ENCODE measurements around the gene DDX42. TPM values are rescaled to one million over a fixed set of nuclear protein-coding genes. Genes with fewer than 3 reads are reported as not detected.

The DDX42 gene
- total RNA-seq, 1 experiment from 2014 or later, result 184 TPM

GRCh38 chr17:63842173-63842539, 68.2 kb downstream of the DDX42 start:
- Histone ChIP-seq H3K4me1 (ENCODE audit: insufficient read depth, low read length) (no peaks in the 10 kb centered on the region; the same call in 1 of the 2 replicates), H2BK20ac (ENCODE audit: low read depth, low read length, poor library complexity, severe bottlenecking) (no peak overlapping the region), H2BK5ac (ENCODE audit: insufficient read length, low read length) (no peak overlapping the region), H3T11ph (ENCODE audit: low read length) (no peak overlapping the region), H3K18ac (ENCODE audit: insufficient read length, low read depth, low read length) (no peak overlapping the region), H2AFZ (ENCODE audit: low read length) (no peak overlapping the region), H3K4ac (ENCODE audit: low read depth, low read length) (no peak overlapping the region), H4K8ac (replicated peaks; ENCODE audit: insufficient read length, low read depth, low read length) (no peak overlapping the region), H3K14ac (ENCODE audit: insufficient read depth, low read length) (peak overlapping the region; percentile 70), H4K91ac (ENCODE audit: insufficient read length, low read depth, low read length) (no peak overlapping the region), H3K79me1 (ENCODE audit: insufficient read depth, low read depth, low read length, poor library complexity, severe bottlenecking) (peaks cover 3% of the 10 kb centered on the region), H3K23me2 (ENCODE audit: insufficient read length, low read depth, low read length, poor library complexity, severe bottlenecking) (peaks cover 10% of the 10 kb centered on the region), H3K4me2 (ENCODE audit: insufficient read depth, insufficient read length, low read length) (peak overlapping the region; percentile 64), H3K9me3 (ENCODE audit: control insufficient read depth, low read depth, low read length) (no peaks in the 10 kb centered on the region), H3K27ac (ENCODE audit: insufficient read length, low read depth, low read length) (no peak overlapping the region), H2BK15ac (ENCODE audit: low read depth, low read length) (no peak overlapping the region), H3K9ac (ENCODE audit: extremely low read depth, insufficient read length, low read length) (peak overlapping the region; percentile 48), H4K5ac (ENCODE audit: insufficient read length, low read depth, low read length) (no peak overlapping the region), H3K27me3 (ENCODE audit: insufficient read depth, low read length) (no peaks in the 10 kb centered on the region; the same call in 1 of the 2 replicates), H2AK5ac (ENCODE audit: insufficient read length, low read length) (no peak overlapping the region), H4K20me1 (ENCODE audit: control insufficient read depth, insufficient read depth, insufficient read length) (no peaks in the 10 kb centered on the region), H2BK120ac (ENCODE audit: low read depth, low read length, poor library complexity, severe bottlenecking) (no peak overlapping the region), H3K79me2 (ENCODE audit: insufficient read depth, low read length) (peaks cover 3% of the 10 kb centered on the region; the same call in 1 of the 2 replicates), H3K23ac (ENCODE audit: insufficient read length, low read depth, low read length) (no peak overlapping the region), H2BK12ac (ENCODE audit: insufficient read length, low read depth, low read length) (no peak overlapping the region), H3K56ac (ENCODE audit: insufficient read length, low read depth, low read length) (no peak overlapping the region)
- no CpG with 5 or more reads among the region's 36 CpGs for WGBS (ENCODE audit: extremely low coverage, insufficient read length, low lambda C conversion rate)
- peak overlapping the region; percentile 96 for H3K4me3 Mint-ChIP-seq
- peak overlapping the region; percentile 87 to 96 (median 96) for H3K27ac Mint-ChIP-seq
- no peak for DNase-seq
- peaks cover under 1 to 8% (median 1%) of the 10 kb centered on the region in 3 experiments; a peak in 5 of 7 replicates for H3K36me3 Mint-ChIP-seq (ENCODE audit: insufficient read depth in 1 of 3, low read depth in 3 of 3)
- H3K27me3 Mint-ChIP-seq (ENCODE audit: low read depth), result peaks cover 19% of the 10 kb centered on the region
- H3K4me1 Mint-ChIP-seq, result peaks cover 22 to 40% of the 10 kb centered on the region in 2 experiments
- no peaks in the 10 kb centered on the region for H3K9me3 Mint-ChIP-seq
- TF ChIP-seq, protein P1, sequence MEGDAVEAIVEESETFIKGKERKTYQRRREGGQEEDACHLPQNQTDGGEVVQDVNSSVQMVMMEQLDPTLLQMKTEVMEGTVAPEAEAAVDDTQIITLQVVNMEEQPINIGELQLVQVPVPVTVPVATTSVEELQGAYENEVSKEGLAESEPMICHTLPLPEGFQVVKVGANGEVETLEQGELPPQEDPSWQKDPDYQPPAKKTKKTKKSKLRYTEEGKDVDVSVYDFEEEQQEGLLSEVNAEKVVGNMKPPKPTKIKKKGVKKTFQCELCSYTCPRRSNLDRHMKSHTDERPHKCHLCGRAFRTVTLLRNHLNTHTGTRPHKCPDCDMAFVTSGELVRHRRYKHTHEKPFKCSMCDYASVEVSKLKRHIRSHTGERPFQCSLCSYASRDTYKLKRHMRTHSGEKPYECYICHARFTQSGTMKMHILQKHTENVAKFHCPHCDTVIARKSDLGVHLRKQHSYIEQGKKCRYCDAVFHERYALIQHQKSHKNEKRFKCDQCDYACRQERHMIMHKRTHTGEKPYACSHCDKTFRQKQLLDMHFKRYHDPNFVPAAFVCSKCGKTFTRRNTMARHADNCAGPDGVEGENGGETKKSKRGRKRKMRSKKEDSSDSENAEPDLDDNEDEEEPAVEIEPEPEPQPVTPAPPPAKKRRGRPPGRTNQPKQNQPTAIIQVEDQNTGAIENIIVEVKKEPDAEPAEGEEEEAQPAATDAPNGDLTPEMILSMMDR (conservative IDR thresholded peaks at IDR 0.05), result no peak
